NCI-H524 treated with DMSO at 0.1 percent for 48 hours (cell line): ENCODE measurements around the gene MRGPRF.

Experiments used
- DNase-seq: peaks from one replicate; lab custom pipeline; 2025; lab: John Stamatoyannopoulos, UW

MRGPRF gene

DNA sequence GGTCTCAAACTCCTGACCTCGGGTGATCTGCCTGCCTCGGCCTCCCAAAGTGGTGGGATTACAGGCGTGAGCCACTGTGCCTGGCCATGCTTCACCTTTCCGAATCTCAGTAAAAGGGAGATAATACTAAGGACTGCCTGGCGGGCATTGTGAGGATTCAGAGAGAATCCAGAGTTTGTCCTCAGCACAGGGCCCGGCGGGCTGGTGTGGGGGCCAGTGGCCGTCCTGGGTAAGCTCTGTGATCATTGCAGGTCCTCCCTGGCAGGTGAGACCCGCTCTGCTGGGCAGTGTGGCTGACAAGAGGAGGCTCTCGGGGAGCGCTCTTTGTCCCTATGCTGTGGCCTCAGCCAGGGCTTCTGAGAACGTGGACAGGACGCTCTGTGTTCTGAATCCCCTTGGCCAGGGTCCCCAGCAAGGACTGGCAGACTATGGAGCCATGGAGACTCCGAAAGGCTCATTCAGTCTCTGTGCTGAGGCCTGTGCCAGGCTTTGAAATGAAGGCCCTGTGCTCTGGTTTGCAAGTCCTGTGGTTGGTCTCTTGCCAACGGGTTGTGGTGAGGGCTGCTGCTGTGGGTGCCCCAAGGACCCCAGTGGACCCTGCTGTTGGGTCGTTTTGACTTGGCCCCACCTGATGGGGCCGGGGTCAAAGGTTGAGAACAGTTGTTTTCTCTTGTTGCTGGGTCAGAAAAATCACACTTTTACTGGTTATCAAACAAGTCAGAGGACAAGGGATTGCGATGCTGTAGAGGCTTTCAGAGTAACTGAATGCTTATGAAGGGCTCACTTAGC is 37.7 kb upstream of the MRGPRF start:
- no peak for DNase-seq

DNA sequence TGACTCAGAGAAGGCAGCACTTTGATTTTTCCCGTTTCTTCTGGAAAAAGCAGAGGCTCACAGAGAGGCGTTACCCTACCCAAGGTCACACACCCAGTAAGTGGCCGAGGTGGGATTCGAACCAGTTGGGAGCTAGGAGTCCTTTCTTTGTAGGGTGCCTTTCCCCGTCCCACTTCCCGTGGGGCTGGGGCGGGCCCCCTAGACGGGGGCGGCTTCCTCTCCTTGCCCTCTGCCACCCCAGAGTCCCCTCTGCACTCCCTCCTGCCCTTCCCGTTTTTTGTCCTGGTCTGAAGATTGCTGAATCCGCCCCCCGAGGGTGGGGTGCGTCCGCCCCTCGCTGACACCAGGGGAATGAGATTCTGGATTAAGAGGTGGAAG is 36.4 kb upstream of the MRGPRF start:
- no peak for DNase-seq

DNA sequence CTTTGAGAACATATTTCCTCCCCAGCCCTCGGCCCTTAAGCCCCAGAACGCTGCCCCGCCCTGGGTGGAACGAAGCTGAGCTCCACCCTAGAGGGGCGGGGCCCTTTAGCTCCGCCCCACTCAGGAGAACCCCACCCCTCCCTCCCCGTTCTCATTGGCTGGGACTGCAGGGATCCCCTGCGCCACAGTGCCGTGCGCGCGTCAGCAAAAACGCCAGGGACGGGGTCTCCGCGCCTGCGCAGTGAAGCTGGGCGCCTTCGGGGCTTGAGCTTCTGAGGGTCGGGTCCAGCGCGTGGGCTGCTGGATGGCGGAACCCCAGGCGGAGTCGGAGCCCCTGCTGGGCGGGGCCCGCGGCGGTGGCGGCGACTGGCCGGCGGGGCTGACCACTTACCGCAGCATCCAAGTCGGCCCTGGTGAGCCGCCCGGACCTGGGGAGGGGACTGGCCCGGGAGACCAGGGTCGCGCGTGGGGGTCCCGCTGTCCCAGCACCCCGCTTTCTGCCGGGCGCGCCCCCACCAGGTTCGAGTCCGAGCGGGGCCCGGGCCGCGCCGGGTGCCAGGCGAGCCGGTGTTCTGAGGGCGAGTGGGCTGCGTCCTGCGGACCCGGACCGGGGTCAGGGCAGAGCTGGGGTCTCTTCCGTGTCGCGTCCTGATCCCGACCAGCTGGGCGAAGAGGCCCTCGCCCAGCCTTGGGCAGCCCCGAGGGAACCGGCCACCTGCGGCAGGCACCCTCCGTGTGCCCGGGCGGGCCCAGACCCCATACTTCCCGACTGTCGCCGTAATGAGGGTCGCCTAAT is 35.8 kb upstream of the MRGPRF start, which contains the start of gene TPCN2:
Gene TPCN2, plus strand, starts transcription at position 239 of the 796 bp plus-strand sequence. Its CDS starts 66 bp downstream, at position 305.
- DNase-seq: peak; percentile 73

DNA sequence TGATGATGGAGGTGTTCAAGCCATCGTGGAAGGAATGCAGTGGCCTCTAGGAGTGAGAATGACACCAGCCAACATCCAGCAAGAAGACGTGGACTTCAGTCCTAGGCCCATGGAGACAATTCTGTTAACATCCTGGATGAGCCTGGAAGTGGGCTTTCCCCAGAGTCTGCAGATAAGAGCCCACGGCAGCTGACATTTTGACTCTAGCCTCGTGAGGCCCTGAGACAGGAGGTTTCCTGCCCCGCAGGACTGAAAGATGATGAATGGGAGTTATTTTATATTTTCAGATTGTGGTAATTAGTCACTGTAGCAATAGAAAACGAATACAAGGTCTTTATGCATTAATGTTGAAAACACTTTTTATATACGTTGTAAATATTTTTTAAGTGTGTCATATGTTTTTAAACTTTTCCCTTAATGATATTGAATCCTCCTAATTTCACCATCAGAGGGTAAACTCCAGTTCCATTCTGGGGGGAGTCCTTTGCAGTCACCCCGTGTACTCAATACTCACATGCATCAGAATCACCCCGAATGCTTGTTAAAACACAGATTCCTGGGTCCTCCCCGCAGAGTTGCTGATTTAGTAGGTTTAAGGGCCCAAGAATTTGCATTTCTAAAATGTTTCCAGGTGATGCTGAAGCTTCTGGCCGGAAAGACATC is 35.1 kb upstream of the MRGPRF start:
- no peak for DNase-seq

DNA sequence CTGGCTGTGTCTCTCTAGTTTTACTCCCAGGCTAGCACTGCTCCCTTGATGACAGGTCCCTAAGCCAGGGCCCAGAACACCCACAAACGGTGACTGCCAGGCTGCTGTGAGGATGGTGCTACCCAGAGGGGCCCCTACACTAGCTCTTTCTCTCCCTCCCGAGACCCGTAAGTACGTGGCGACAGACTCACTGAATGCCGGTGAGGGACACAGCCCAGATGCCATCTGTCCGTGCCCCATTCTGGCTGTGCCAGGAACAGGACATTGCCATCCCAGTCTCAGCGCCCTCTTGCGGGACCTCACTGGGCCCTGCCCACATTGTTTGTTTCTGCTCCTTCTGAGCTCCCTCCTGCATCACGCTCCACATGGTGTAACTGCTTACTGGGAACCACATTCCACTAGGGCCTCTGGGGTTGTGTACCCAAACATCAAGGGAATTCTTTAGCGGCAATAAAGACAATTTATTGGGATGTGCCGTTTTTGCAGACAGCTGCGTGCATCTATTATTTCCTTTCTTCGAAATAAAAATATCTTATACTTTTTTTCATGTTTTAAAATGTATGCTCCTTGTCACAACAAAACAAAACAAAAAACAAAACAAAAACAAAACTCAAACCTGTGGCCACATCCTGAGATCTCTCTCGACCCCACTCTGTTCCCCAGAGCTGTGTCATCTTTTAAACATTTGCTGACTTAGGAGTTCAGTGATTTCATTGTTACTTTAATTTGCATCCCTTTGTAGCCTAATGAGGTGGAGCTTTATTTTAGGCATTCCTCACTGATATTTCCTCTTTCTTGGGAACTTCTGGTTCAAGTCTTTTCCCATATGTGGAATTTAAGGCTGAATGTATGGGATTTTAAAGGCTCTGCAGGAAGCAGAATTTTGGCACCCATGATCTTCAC is 31.3 kb upstream of the MRGPRF start:
- peak; percentile 53 for DNase-seq

DNA sequence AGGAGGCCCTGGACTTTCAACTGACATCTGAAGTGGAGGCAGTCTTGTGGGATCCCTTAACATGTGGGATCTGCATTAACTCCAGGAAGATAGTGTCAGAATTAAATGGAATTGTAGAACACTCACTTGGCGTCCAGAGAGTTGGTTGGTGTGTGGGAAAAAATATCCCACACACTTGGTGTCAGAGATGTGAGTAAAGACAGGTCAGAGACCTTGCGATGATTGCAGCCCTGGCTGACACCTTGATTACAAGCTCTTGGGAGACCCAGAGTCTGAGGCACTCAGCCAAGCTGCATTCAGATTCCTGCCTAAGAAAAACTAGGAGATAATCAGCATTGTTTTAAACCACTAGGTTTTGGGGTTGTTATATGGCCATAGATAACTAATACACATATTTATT is 28.5 kb upstream of the MRGPRF start:
- no peak for DNase-seq

DNA sequence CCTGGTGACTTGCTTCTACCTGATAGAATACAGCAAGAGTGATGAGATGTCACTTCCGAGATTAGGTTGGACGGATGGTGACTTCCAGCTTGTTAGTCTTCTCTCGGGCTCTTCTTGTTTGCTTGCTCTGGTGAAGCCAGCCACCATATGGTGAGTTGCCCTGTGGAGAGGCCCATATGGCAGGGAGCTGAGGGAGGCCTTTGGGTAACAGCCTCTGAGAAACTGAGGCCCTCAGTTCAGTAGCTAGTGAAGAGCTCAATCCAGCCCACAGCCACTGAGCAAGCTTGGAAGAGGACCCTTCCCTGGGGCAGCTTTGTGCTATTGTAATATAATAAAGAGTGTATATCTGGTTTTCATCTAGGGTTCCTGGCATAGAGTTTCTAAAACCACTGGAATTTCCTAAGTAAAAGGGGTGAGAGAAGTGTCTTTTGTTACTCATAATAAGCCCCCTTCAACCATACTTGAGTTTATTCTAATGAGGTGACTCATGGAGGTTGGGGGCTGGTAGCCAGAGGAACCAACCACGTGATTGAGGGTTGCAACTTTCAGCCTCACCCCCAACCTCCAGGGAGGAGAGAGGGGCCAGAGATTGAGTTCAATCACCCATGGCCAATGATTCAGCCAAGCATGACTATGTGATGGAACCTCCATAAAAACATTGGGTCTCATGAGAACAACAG is 27.7 kb upstream of the MRGPRF start:
- no peak for DNase-seq

DNA sequence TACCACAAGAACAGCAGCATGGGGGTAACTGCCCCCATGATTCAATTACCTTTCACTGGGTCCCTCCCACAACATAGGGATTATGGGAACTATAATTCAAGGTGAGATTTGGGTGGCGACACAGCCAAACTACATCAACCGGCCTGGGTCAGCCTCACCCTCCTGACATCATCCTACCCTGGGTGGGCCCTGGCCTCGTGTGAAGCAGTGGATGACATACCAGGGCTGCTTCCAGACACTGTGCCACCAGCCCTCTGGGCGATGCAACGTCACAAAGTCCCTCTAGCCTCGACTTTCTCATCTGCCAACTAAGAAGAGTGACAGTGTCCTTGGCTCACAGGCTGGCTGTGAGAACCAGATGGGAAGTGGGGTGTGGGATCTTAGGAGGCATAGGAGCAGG is 27.0 kb upstream of the MRGPRF start:
- no peak for DNase-seq

DNA sequence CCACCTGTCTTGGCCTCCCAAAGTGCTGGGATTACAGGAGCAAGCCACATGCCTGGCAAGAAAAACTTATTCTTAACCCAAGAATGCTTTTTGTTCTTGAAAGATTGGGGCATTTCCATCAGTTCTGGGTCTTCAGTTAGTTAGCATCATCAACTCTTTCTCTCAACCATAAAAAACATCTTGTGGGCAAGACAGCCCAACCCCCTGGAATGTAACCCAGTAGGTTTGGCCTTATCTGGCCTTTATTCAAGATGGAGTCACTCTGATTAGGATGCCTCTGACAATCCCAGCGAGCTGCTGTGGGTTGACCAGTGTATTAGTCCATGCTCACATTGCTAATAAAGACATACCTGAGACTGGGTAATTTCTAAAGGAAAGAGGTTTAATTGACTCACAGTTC is 26.5 kb upstream of the MRGPRF start:
- DNase-seq: no peak

DNA sequence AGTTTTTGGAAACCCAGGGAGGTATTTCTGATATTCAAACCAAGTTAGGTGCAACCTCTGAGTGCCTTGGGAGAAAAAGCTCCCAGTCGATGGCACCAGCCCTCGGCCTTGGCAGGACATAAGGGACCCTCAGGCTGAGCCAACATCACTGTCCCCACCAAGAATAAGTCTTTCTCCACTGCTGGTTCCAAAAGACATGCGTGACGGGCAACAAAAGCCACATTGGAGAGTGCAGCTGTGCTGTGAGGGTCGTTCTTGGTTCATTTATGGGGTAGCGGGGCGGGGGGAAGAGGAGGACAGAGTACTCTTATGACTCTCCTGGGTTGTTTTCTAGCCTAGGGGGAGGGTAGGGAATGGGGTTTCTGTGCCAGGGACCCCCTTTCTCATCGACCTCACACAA is 24.5 kb upstream of the MRGPRF start:
- no peak for DNase-seq

DNA sequence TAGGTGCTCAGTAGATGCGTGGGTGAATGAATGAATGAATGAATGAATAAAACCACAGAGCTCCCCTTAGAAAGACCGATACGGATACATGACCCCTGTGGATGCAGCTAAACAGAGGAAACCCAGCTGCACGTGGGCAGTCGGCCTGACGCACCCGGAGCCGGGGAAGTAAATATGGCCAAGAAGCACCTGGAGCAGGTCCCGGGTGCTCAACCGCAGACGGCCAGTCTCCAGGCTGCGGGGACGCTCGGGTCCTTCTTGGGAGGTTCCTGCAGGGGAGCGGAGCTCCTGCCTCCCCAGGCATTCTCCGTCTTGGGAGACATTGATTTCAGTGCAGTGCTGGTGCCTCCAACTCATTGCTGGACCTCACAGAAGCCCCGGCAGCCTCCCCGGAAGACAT is 24.0 kb upstream of the MRGPRF start:
- no peak for DNase-seq

DNA sequence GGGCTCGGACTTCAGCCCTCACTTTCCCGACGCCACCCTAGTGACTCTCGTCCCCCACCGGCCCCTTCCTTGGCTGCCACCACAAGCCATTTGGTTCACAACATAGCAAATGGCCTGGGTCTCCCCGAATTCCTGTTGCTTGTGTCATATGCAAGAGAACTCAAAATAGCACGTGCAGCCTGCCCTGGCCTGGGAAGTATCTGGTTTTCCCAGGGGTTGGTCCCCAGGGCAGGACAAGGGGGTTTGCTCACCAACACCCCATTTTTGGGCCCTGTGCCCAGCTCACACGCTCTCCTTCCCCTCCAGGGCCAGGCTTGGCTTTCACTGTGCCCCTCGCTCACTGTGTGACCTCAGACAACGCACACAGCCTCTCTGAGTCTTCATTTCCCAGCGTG is 22.9 kb upstream of the MRGPRF start:
- DNase-seq: no peak

DNA sequence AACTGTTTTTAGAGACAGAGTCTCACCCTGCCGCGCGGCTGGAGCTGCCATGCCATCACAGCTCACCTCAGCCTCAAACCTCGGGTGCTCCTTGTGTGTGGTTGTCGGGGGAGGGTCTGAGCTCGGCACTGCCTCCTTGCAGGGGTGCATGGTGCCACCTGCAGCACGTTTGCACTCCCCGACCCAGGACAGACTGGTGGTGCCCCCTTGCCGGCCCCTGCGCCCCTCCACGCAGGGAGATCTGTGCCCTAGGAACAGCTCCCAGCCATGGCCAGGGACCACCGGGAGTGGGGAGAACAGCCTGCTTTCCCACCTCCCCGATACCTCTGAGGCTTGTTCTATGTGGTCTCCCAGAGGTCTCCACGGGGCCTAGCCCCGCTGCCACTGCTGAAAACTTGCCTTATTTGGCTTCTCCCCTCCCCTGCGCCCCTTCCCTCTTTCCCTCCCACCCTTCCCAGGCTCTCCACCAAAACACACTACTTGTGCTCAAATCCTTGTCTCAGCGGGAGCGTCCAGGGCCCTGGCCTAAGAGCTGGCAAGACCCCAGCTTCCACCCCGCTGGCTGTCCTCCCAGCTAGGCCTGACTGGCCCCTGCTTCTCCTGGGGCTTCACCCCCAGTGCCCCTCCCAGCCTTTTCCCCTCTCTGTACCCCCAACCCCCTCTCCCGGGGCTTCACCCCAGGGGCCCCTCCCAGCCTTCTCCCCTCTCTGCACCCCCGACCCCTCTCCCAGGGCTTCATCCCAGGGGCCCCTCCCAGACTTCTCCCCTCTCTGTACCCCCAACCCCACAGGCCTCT is 22.3 kb upstream of the MRGPRF start:
- DNase-seq: no peak

DNA sequence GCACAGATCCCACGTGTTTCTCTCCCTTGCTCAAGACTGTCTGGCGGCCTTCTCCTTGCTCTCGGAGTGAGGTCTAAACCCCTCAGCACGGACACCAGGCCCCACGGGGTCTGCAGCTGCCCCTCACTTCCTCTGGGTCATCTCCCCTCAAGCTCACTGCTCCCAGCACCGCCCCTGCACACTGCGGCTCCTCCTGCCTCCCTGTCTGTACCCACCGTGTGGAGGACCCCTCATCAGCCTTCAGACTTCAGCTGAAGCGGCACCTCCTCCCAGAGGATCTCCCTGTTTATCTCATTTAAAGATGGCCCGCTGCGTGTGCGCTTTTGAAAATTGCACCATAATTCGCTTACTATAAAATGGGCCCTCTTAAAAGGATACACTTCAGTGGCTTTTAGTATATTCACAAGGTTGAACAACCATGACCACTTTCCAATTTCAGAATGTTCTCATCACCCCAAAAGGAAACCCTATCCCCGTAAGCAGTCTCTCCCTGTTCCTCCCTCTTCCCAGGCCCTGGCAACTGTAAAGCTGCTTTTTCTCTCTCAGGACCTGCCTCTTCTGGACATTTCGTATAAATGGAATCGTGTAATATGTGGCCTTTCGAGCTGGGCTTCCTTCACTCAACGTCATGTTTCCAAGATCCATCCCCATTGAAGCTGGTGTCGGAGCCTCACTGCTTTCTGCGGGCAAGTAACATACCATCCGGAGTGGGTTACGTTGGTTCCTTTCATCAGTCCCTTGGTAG is 21.2 kb upstream of the MRGPRF start:
- DNase-seq: no peak

DNA sequence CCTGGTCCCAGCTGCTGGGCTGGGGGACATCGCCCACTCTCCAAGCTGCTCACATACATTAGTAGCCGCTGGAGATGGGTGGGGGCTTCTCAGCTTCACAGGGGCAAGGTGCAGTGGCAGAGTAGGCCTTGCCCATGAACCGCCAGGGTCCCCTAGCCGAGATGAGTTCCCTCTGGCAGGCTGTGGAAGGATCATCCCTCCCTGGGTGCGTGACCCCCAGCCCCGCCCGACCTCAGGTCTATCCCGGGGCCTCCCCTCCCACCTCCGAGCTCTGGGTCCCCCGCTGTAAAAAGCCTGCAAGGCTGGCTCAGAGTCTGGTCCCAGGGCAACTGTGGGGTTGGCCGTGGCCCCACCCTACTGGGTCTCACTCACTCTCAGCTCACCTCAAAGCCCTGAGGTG is 20.4 kb upstream of the MRGPRF start:
- DNase-seq: no peak

DNA sequence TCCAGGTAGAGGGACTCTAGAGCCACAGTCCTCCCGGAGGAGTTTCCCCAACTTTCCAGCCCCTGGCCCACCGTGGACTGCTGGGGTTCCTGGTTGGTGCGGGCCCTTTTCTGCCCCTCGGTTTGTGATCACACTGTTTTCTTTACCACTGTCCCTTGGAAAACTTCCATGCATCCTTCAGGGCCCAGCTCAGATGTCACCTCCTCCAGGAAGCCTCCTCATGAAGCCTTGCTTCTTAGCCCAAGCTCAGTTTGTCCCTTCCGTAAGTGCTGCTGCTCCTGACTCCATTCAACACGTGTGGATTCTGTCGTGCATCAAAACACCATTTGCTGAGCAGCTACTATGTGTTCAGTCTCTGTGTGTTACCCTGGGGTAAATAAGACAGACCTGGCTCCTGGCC is 19.8 kb upstream of the MRGPRF start:
- DNase-seq: no peak

DNA sequence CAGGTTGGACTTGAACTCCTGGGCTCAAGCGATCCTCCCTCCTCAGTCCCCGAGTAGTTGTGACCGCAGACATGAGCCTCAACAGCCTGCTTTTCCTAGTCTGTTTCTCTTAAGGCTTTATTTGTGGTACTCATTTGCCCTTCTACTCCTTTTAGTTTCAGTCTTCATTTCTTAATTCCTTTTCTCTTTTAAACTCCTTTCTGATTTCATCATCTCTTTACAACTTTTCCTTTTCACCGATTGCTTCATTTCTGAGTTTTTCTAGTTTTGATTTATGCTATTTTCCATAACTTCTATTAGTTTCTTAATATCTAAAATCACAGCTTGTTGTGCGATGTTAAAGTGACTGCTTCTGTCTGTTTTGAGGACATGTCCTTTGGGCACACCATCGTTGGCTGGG is 17.3 kb upstream of the MRGPRF start:
- DNase-seq: no peak

DNA sequence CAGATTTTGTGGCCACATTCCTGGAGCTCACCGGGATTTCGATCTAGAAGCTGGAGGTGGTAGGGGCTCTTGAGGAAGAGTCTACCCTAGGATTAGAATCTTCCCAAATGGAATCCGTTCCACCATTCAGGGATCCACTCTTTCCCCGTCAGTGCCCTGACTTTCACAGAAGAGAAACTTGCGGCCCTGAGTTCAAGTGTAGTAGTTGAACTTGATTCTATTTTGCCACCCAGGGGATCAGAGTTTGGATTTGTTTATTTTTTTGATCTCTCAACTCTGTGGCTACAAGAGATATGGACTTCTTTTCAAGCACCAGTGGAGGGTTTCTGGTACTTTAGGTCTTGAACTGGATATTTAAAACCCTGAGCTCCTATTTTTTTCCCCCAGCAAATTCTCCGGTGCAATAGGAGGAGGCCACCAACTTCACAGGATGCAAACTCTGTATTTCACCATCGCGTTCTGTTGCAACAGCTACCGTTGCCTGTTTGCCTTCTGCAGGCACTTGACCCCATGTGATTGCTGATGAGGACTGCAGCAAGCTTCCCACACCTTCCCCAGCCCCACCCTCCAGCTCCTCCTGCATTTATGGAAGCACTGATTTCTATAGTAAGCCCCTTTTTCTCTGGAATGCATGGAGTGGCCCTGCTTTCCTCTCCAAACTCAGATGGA is 14.8 kb upstream of the MRGPRF start:
- no peak for DNase-seq

DNA sequence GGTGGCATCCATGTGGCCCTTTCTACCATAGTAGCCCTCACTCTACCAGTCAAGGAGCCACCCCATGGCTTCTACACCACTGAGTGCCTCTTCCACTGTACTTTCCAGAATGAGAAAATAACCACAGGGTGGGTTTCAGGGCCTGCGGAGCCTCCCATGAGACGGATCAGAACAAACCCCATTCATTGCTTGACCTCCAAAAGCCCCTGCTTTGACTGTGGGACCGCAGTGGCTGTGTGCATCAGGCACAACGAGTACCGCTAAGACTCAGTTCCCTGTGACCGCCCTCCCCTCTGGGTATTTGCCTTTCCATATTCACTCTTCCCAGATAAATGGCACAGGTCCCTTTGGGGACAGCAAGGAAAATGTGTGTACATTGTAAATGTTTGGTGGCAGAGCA is 11.5 kb upstream of the MRGPRF start:
- DNase-seq: no peak
